Measurements from ENCODE around the gene PRAMEF27.
"Not testable (repeated sequence)": the region's sequence is repeated elsewhere in the genome, so short reads cannot be mapped to it uniquely, and the experiment has no call there.

Gene PRAMEF27

DNA sequence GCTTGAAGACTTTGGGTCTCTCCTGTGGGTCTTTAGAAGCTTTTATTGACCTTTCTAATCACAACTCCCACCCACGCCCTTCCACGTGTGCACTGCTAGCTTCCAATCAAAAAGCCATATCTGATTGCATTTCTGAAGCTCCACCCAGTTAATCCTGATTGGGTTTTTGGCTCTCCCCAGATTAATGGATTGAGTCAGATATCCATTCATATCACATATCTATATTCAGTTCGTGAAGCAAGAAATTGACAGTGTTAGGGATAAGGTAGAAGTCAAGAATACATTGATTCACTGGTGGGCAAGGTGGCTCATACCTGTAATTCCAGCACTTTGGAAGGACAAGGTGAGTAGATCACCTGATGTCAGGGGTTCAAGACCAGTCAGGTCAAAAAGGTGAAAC lies at the start of gene PRAMEF27:
PRAMEF27 (minus strand) TSS at position 101 of the 400 bp plus-strand sequence. CDS start 2,916 bp downstream, outside the sequence.
- not testable (repeated sequence) for DNase-seq (ENCODE audit: low read depth)

DNA sequence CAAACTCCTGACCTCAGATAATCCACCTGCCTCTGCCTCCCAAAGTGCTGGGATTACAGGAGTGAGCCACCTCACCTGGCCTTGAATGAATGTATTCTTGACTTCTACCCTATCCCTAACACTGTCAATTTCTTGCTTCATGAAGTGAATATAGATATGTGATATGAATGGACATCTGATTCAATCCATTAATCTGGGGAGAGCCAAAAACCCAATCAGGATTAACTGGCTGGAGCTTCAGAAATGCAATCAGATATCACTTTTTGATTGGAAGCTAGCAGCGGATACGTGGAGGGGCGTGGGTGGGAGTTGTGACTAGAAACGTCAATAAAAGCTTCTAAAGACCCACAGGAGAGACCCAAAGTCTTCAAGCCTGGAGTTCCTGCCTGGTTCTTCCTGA lies 14.1 kb upstream of the PRAMEF27 start, which contains the start of gene PRAMEF25:
PRAMEF25 (plus strand) TSS at position 301 of the 400 bp plus-strand sequence. CDS start 2,920 bp downstream, outside the sequence.
- DNase-seq (ENCODE audit: low read depth), result not testable (repeated sequence)

DNA sequence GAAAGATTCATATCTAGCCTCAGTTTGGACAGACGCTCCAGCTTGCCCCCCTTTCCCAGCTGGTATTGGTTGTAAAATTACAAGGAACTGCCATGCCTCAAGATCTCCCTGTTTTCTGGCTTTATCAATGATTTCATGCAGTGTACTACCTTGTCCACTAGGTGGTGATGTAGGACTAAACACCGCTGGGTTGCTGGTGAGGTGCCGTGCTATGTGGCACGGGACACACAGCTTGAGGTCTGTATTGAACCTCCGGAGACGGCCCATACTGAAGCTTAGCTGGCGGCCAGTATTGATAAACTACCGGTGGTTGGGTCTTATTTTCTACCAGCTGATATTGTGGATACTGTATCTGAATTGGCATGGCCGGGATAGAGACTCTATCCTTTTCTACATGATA lies 36.5 kb downstream of the PRAMEF27 start:
- DNase-seq (ENCODE audit: low read depth), result not testable (repeated sequence)

DNA sequence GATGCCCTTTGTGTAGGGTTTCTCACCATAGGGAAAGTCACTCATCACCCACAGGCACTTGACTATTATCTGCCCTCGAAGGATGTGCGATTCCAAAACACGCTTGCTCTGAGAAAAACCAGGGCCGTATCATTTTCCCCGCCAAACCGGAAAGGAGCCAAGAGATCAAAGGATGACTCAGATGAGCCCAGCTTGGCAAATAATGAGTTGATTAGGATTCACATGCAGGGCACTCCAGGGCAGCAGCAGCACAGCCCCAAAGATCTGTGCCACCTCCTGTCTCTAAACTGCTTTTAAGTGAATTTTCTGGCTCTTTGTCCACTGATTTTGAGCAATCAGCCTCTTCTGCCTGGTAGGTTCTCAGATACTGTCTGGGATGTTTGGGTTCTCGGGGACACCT lies 44.4 kb downstream of the PRAMEF27 start:
- not testable (repeated sequence) for DNase-seq (ENCODE audit: low read depth)

DNA sequence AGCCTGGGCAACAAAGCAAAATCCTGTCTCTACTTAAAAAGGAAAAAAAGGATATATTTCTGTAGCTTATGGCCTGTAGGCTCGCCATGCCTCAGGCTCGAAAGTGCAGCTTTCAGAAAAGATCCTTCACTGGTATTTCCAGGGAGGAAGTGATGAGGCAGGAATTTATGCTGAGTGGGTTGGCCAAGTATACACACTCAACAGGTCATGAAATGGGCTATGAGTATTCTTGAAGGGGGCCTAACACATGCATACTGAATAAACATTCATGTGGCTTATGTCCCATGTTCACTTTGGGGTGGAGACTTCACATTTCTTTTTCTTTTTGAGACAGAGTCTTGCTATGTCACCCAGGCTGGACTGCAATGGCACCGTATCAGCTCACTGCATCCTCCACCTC lies 47.0 kb downstream of the PRAMEF27 start:
- DNase-seq (ENCODE audit: low read depth), result not testable (repeated sequence)

DNA sequence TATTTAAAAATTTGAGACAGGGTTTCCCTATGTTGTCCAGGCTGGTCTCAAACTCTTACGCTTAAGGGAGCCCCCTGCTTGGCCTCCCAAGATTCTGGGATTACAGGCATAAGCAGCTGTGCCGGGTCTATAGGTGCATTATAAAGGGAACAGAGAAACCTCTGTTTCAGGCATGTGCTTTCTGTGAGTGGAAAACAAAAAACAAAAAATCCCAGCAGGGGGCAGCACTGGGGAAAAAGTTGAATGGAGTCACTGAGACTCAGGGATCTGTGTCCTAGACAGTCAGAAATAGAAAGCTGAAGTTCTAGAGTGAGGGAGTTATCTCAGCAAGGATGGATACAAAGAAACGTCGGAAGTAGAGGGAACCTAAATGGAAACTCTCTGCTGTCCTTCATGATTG lies 50.6 kb downstream of the PRAMEF27 start:
- DNase-seq (ENCODE audit: low read depth), result not testable (repeated sequence)
